ENCODE measurements around the gene RYR3. TPM values are rescaled to one million over a fixed set of nuclear protein-coding genes. Genes with fewer than 3 reads are reported as not detected.

RYR3 gene
- polyA plus RNA-seq, 1 donor (not counting 4 experiments of a cell fraction or from before 2014, with no cell fraction given) = 0.04 TPM

DNA sequence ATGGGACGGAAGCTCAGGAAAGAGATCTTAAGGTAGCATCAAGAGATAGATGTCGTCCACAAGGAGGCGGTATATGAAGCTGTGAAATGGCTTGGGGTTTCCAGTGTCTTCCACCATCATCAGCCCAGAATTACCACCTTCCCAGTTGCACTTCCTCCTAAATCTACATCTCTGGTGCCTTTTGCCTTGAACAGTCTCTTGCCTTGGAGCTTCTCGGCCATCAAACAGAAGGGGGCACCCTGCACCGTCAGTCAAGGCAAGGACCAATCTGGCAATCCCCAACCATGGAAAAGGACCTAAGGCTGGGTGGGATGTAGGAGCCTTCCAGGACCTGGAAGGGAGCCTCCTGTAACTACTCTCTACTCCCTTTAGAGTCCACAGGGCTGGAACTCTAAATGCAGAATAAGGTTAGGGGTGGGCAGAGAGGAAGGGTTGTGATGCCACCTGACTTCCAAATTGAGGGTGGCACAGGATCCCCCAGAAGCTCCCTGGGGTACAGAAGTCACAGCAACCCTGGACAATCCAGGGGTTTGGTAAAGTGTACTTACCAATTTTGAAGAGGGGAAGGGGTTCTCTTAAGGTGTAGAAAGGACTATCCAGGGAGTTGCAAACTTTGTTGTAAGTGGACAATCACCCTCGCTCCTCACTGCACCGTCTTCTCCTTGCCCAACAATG is 1.0 kb upstream of the RYR3 start:
- Histone ChIP-seq H3K4me1 (ENCODE audit: control insufficient read depth, extremely low read depth, insufficient read depth, low read length) (peaks cover 10% of the 10 kb centered on the region), H2AFZ (ENCODE audit: control insufficient read depth, low read length) (no peak overlapping the region), H3K4me2 (ENCODE audit: control insufficient read depth, extremely low read depth, insufficient read depth, low read depth, low read length) (no peak overlapping the region), H3K9me1 (ENCODE audit: control insufficient read depth, extremely low read depth, insufficient read depth, low read length) (no peaks in the 10 kb centered on the region), H3K9ac (ENCODE audit: control insufficient read depth, extremely low read depth, insufficient read depth, low read length) (no peak overlapping the region), H3K27ac (ENCODE audit: control insufficient read depth, insufficient read depth, low read length) (no peak overlapping the region), H3K27me3 (ENCODE audit: control insufficient read depth, extremely low read depth, insufficient read depth, low read length) (peaks cover 27% of the 10 kb centered on the region), H3K4me3 (ENCODE audit: control insufficient read depth in 2 of 3, extremely low read depth in 1 of 3, insufficient read depth in 2 of 3, low read depth in 1 of 3, low read length in 3 of 3) (no peak overlapping the region), H3K9me3 (ENCODE audit: control insufficient read depth, low read depth, low read length) (no peaks in the 10 kb centered on the region), H3K79me2 (ENCODE audit: control insufficient read depth, insufficient read depth, low read length) (no peaks in the 10 kb centered on the region), H4K20me1 (ENCODE audit: control insufficient read depth, extremely low read depth, insufficient read depth, low read length) (no peaks in the 10 kb centered on the region), H3K36me3 (ENCODE audit: control insufficient read depth in 2 of 2, extremely low read depth in 1 of 2, insufficient read depth in 2 of 2, low read length in 2 of 2) (no peaks in the 10 kb centered on the region)
- TF ChIP-seq, protein P1, sequence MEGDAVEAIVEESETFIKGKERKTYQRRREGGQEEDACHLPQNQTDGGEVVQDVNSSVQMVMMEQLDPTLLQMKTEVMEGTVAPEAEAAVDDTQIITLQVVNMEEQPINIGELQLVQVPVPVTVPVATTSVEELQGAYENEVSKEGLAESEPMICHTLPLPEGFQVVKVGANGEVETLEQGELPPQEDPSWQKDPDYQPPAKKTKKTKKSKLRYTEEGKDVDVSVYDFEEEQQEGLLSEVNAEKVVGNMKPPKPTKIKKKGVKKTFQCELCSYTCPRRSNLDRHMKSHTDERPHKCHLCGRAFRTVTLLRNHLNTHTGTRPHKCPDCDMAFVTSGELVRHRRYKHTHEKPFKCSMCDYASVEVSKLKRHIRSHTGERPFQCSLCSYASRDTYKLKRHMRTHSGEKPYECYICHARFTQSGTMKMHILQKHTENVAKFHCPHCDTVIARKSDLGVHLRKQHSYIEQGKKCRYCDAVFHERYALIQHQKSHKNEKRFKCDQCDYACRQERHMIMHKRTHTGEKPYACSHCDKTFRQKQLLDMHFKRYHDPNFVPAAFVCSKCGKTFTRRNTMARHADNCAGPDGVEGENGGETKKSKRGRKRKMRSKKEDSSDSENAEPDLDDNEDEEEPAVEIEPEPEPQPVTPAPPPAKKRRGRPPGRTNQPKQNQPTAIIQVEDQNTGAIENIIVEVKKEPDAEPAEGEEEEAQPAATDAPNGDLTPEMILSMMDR (optimal IDR thresholded peaks at IDR 0.05 in 1 of 3, IDR thresholded peaks at IDR 0.05 in 1 of 3, conservative IDR thresholded peaks at IDR 0.05 in 1 of 3; ENCODE audit: extremely low read depth in 1 of 3, insufficient read depth in 2 of 3, low read length in 3 of 3) = peak; percentile 15 to 58 (median 36)
- no peak for TF ChIP-seq EZH2 (IDR thresholded peaks at IDR 0.05; ENCODE audit: low read length)
- FAIRE-seq (no peak), DNase-seq (ENCODE audit: low read depth, low spot score) (no peak)
- dilution Hi-C loops (cut with MboI; ENCODE audit: extremely low pct_ligation_motif_present, low sequenced_read_pairs) = no loop called here

DNA sequence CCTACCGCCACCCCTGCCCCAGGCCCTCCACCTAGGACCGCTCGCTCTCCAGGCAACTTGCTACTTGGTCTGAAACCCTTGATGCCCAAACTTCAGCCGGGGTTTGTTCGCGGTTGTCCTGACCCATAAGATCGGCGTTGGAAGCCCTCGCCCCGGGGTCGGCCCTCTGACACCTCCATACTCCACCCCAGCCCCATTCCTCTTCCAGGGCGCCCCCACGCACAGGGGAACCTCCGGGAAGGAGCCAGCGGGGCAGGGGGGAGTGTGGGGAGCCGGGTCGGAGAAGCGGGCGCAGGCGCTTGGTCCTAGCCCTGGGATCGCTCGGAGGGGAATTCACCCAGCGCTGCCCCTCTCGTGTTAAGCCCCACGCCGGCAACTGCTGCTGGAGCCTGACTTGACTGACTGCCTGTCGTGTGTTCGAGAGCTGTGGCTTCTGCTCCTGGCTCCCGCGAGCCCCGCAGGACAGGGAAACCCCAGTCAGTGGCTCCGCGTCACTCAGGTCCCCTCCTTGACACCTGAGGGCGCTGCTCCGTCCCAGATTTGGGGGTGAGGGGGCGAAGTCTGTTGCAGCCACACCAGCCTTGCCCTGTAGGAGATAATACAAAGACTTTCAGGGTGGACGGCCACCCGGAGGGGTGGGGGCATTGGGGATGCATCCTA is 675 bp downstream of the RYR3 start:
- no peak overlapping the region for H3K9ac ChIP-seq (ENCODE audit: control insufficient read depth, extremely low read depth, insufficient read depth, low read length)
- no peak overlapping the region for H3K27ac ChIP-seq (ENCODE audit: control insufficient read depth, insufficient read depth, low read length)
- TF ChIP-seq EZH2 (IDR thresholded peaks at IDR 0.05; ENCODE audit: low read length) = peak; percentile 49
- TF ChIP-seq, protein P1 (optimal IDR thresholded peaks at IDR 0.05 in 1 of 3, IDR thresholded peaks at IDR 0.05 in 1 of 3, conservative IDR thresholded peaks at IDR 0.05 in 1 of 3; ENCODE audit: extremely low read depth in 1 of 3, insufficient read depth in 2 of 3, low read length in 3 of 3) = peak in 1 of 3 experiments; percentile 31
- peak overlapping the region; percentile 82 for H3K4me2 ChIP-seq (ENCODE audit: control insufficient read depth, extremely low read depth, insufficient read depth, low read depth, low read length)
- peaks cover 27% of the 10 kb centered on the region for H3K27me3 ChIP-seq (ENCODE audit: control insufficient read depth, extremely low read depth, insufficient read depth, low read length)
- H2AFZ ChIP-seq (ENCODE audit: control insufficient read depth, low read length) = peak overlapping the region; percentile 76
- dilution Hi-C loops (cut with MboI; ENCODE audit: extremely low pct_ligation_motif_present, low sequenced_read_pairs) = no loop called here
- no peaks in the 10 kb centered on the region for H3K36me3 ChIP-seq (ENCODE audit: control insufficient read depth in 2 of 2, extremely low read depth in 1 of 2, insufficient read depth in 2 of 2, low read length in 2 of 2)
- H3K79me2 ChIP-seq (ENCODE audit: control insufficient read depth, insufficient read depth, low read length) = no peaks in the 10 kb centered on the region
- peak overlapping the region in 2 of 3 experiments; percentile 54 to 57 for H3K4me3 ChIP-seq (ENCODE audit: control insufficient read depth in 2 of 3, extremely low read depth in 1 of 3, insufficient read depth in 2 of 3, low read depth in 1 of 3, low read length in 3 of 3)
- no peaks in the 10 kb centered on the region for H3K9me1 ChIP-seq (ENCODE audit: control insufficient read depth, extremely low read depth, insufficient read depth, low read length)
- H4K20me1 ChIP-seq (ENCODE audit: control insufficient read depth, extremely low read depth, insufficient read depth, low read length) = no peaks in the 10 kb centered on the region
- no peaks in the 10 kb centered on the region for H3K9me3 ChIP-seq (ENCODE audit: control insufficient read depth, low read depth, low read length)
- no peak for DNase-seq (ENCODE audit: low read depth, low spot score)
- H3K4me1 ChIP-seq (ENCODE audit: control insufficient read depth, extremely low read depth, insufficient read depth, low read length) = peaks cover 10% of the 10 kb centered on the region
- FAIRE-seq = no peak
